DOHH2 (cell line): Measurements from ENCODE around the gene ESRRG.

ENCODE experiments used
- EZH2phosphoT487 ChIP-seq: fragments of 200-600 bp; sonication (generic); IDR thresholded peaks from 2 replicates; pipeline ENCODE4 v1.6.1; 2017; ENCODE audit warnings: borderline replicate concordance, mild to moderate bottlenecking, antibody characterized with exemption, low read length, moderate library complexity, mixed read lengths
- TF ChIP-seq, protein P1 (sequence below): fragments of 200-600 bp; sonication (generic); IDR thresholded peaks from one replicate; pipeline ENCODE4 v1.5.1; 2014; ENCODE audit warnings: antibody characterized with exemption, mild to moderate bottlenecking, low read depth, low read length; ENCODE audit not compliant: poor library complexity, severe bottlenecking

DNA sequence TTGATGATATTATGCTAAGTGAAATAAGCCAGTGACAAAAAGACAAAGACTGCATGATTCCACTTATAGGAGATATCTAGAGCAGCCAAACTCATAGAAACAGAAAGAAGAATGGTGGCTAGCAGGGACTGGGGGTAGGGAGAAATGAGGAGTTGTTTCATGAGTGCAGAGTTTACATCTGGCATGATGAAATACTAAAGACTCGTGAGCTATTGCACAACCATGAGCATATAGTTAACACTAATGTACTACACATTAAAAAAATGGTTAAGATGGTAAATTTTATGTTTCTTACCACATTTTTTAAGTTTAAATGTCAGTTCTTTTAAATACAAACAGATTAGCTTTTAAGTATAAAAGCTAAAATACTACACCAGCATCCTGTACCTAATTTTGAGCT is 57.8 kb downstream of the ESRRG start:
- TF ChIP-seq, protein P1, sequence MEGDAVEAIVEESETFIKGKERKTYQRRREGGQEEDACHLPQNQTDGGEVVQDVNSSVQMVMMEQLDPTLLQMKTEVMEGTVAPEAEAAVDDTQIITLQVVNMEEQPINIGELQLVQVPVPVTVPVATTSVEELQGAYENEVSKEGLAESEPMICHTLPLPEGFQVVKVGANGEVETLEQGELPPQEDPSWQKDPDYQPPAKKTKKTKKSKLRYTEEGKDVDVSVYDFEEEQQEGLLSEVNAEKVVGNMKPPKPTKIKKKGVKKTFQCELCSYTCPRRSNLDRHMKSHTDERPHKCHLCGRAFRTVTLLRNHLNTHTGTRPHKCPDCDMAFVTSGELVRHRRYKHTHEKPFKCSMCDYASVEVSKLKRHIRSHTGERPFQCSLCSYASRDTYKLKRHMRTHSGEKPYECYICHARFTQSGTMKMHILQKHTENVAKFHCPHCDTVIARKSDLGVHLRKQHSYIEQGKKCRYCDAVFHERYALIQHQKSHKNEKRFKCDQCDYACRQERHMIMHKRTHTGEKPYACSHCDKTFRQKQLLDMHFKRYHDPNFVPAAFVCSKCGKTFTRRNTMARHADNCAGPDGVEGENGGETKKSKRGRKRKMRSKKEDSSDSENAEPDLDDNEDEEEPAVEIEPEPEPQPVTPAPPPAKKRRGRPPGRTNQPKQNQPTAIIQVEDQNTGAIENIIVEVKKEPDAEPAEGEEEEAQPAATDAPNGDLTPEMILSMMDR: no peak
- no peak for TF ChIP-seq EZH2phosphoT487
